ENCODE data around the gene GALNT9. TPM values are rescaled to one million over a fixed set of nuclear protein-coding genes. Genes with fewer than 3 reads are reported as not detected.

Gene GALNT9
- total RNA-seq, 1 experiment from 2014 or later, result 2.6 TPM

DNA sequence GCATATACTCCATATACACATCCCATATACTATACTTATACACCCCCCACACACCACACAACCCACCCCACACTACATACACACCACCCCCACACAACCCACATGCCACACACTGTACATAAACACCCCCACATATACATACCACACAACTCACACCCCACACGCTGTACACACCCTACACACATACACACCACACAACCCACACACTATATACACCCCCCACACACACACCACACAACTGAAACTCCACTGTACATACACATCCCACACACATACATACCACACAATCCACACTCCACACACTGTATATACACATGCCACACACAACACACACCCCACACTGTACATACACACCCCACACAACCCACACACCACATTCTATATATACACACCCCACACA lies 104.2 kb downstream of the GALNT9 start:
- peaks cover 0 to 9% of the 10 kb centered on the region in 2 experiments; a peak in 2 of 4 replicates for H3K9me3 ChIP-seq (ENCODE audit: control insufficient read depth in 1 of 2, insufficient read depth in 1 of 2, low read depth in 1 of 2, low read length in 2 of 2)
- H3K9me2 ChIP-seq (ENCODE audit: insufficient read depth), result no peaks in the 10 kb centered on the region
- no peaks in the 10 kb centered on the region for H4K20me1 ChIP-seq (ENCODE audit: insufficient read depth)
- H3K27me3 ChIP-seq (ENCODE audit: insufficient read depth, low read length), result peaks cover 3% of the 10 kb centered on the region; the same call in 1 of the 2 replicates
- no peak for TF ChIP-seq EZH2phosphoT487 (IDR thresholded peaks at IDR 0.05; ENCODE audit: borderline replicate concordance)
- no peak for TF ChIP-seq SP1 (IDR thresholded peaks at IDR 0.05; ENCODE audit: low read depth)
- no peak for TF ChIP-seq CBX3 (IDR thresholded peaks at IDR 0.05; ENCODE audit: low read depth)
- TF ChIP-seq, protein P1, sequence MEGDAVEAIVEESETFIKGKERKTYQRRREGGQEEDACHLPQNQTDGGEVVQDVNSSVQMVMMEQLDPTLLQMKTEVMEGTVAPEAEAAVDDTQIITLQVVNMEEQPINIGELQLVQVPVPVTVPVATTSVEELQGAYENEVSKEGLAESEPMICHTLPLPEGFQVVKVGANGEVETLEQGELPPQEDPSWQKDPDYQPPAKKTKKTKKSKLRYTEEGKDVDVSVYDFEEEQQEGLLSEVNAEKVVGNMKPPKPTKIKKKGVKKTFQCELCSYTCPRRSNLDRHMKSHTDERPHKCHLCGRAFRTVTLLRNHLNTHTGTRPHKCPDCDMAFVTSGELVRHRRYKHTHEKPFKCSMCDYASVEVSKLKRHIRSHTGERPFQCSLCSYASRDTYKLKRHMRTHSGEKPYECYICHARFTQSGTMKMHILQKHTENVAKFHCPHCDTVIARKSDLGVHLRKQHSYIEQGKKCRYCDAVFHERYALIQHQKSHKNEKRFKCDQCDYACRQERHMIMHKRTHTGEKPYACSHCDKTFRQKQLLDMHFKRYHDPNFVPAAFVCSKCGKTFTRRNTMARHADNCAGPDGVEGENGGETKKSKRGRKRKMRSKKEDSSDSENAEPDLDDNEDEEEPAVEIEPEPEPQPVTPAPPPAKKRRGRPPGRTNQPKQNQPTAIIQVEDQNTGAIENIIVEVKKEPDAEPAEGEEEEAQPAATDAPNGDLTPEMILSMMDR (IDR thresholded peaks at IDR 0.05 in 2 of 3, conservative IDR thresholded peaks at IDR 0.05 in 1 of 3; ENCODE audit: borderline replicate concordance in 1 of 3, insufficient read depth in 1 of 3, low read depth in 2 of 3, low read length in 2 of 3), result no peak
- TF ChIP-seq YY1 (IDR thresholded peaks at IDR 0.05; ENCODE audit: extremely low read depth, insufficient replicate concordance, low read depth, low read length), result no peak
- TF ChIP-seq EZH2 (IDR thresholded peaks at IDR 0.05), result no peak
- no peak for TF ChIP-seq SRF (IDR thresholded peaks at IDR 0.05; ENCODE audit: low read depth)
- TF ChIP-seq ZFX (IDR thresholded peaks at IDR 0.05), result no peak
- TF ChIP-seq, protein P2, sequence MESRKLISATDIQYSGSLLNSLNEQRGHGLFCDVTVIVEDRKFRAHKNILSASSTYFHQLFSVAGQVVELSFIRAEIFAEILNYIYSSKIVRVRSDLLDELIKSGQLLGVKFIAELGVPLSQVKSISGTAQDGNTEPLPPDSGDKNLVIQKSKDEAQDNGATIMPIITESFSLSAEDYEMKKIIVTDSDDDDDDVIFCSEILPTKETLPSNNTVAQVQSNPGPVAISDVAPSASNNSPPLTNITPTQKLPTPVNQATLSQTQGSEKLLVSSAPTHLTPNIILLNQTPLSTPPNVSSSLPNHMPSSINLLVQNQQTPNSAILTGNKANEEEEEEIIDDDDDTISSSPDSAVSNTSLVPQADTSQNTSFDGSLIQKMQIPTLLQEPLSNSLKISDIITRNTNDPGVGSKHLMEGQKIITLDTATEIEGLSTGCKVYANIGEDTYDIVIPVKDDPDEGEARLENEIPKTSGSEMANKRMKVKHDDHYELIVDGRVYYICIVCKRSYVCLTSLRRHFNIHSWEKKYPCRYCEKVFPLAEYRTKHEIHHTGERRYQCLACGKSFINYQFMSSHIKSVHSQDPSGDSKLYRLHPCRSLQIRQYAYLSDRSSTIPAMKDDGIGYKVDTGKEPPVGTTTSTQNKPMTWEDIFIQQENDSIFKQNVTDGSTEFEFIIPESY (IDR thresholded peaks at IDR 0.05; ENCODE audit: extremely low read depth, insufficient replicate concordance, low read length), result no peak
- TF ChIP-seq SIN3A (IDR thresholded peaks at IDR 0.05; ENCODE audit: low read depth), result no peak
- TF ChIP-seq JUND (IDR thresholded peaks at IDR 0.05), result no peak
- TF ChIP-seq FOSL1 (IDR thresholded peaks at IDR 0.05; ENCODE audit: low read depth), result no peak
- TF ChIP-seq EGR1 (IDR thresholded peaks at IDR 0.05; ENCODE audit: low read depth), result no peak
- TF ChIP-seq POLR2AphosphoS5 (IDR thresholded peaks at IDR 0.05; ENCODE audit: low read depth, low read length), result no peak
- no peak for TF ChIP-seq TCF7L2 (IDR thresholded peaks at IDR 0.05; ENCODE audit: borderline replicate concordance, extremely low read depth, insufficient read depth, insufficient read length)
- no peak for TF ChIP-seq RAD21 (IDR thresholded peaks at IDR 0.05; ENCODE audit: low read depth)
- TF ChIP-seq, protein P3, sequence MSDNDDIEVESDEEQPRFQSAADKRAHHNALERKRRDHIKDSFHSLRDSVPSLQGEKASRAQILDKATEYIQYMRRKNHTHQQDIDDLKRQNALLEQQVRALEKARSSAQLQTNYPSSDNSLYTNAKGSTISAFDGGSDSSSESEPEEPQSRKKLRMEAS (IDR thresholded peaks at IDR 0.05), result no peak
- TF ChIP-seq, protein P4, sequence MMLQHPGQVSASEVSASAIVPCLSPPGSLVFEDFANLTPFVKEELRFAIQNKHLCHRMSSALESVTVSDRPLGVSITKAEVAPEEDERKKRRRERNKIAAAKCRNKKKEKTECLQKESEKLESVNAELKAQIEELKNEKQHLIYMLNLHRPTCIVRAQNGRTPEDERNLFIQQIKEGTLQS (IDR thresholded peaks at IDR 0.05), result no peak
- ChIA-PET CTCF (no interaction called here), POLR2A (no interaction called here), RAD21 (ENCODE audit: low non-redundant PET in 1 of 2, low total read pairs in 2 of 2, uncharacterized antibody in 2 of 2, unreplicated experiment in 2 of 2) (no interaction called here)
- H2AFZ ChIP-seq (ENCODE audit: low read depth, low read length, poor library complexity, severe bottlenecking), result no peak overlapping the region
- no TSS peak for BruUV-seq (replicated peaks)
- H3K4me3 ChIP-seq (replicated peaks in 1 of 2; ENCODE audit: low read depth in 1 of 2, low read length in 2 of 2), result no peak overlapping the region
- peaks cover 9 to 25% of the 10 kb centered on the region in 2 experiments; a peak in 3 of 4 replicates for H3K4me1 ChIP-seq (ENCODE audit: control insufficient read depth in 1 of 2, insufficient read depth in 2 of 2, low read length in 2 of 2)
- no peaks in the 10 kb centered on the region for H3K36me3 ChIP-seq (ENCODE audit: control insufficient read depth in 1 of 2, insufficient read depth in 2 of 2, low read length in 2 of 2)
- H3K79me2 ChIP-seq (ENCODE audit: insufficient read depth, low read length), result no peaks in the 10 kb centered on the region
- ATAC-seq, result no peak
- no peak overlapping the region; the same call in 1 of the 2 replicates for H3K27ac ChIP-seq (ENCODE audit: low read depth, low read length)
- H3K9ac ChIP-seq (ENCODE audit: low read length), result no peak overlapping the region
- no peak for DNase-seq (ENCODE audit: low read depth, low spot score)
- H3K4me2 ChIP-seq (ENCODE audit: low read length), result no peak overlapping the region
- intact Hi-C loops (cut with micrococcal nuclease), result no loop called here

All from HCT116 (cell line).